K562 (cell line): Measurements from ENCODE around the gene CEP350. TPM values are rescaled to one million over a fixed set of nuclear protein-coding genes. Genes with fewer than 3 reads are reported as not detected.

Experiments
- ATAC-seq: fragments of 200-7000 bp; cut with Tn5 transposase; 3 replicates; pipeline ENCODE4 v1.9.1; 2020; ENCODE audit warnings: moderate library complexity
- BruUV-seq: library from RNA; stranded (reverse); fragments of 400-500 nt; replicated peaks from 2 replicates; lab custom pipeline; 2021; lab: Mats Ljungman, UMichigan
- CTCF ChIA-PET: fragments of 300-600 bp; formaldehyde crosslinking; extraction: SDS; loops from one replicate; lab custom pipeline; 2021; ENCODE audit warnings: low intra/inter-chr PET ratio; lab: Yijun Ruan, JAX
- POLR2A ChIA-PET: fragments of 300-600, 350-650 bp; sonication (Branson Sonifier 250); formaldehyde crosslinking; extraction: SDS; loops from one replicate; lab custom pipeline; 2021; ENCODE audit warnings: antibody characterized with exemption, inconsistent platforms; lab: Yijun Ruan, JAX
- DNase-seq, 4 experiments: peaks; one replicate each; pipeline versions ENCODE4 v3.0.0 to v3.0.0-alpha.2; 2011 to 2018; ENCODE audit warnings: low spot score in 3 of 4, mixed read lengths in 3 of 4; ENCODE audit errors: extremely low read depth in 1 of 4
- FAIRE-seq: peaks from 2 replicates; lab custom pipeline; 2011; peaks lifted over from hg19 to GRCh38; lab: Jason Lieb, UNC
- H2AFZ ChIP-seq: 2 replicates; pipeline ENCODE4 v1.6.0; 2011; ENCODE audit warnings: low read depth, low read length, control low read depth, inconsistent platforms
- H3K27ac ChIP-seq: fragments of 200-600 bp; 3 replicates; pipeline ENCODE4 v1.8.0; 2011; ENCODE audit warnings: low read depth, mild to moderate bottlenecking, control low read depth, inconsistent platforms, low read length, moderate library complexity, mixed read lengths; ENCODE audit errors: extremely low read depth
- H3K27me3 ChIP-seq, 2 experiments: fragments of 300-600 bp in 1 of 2; 2 replicates in 1 of 2; 3 replicates in 1 of 2; pipeline versions ENCODE4 v1.6.0 to v1.8.0; 2011; ENCODE audit warnings: inconsistent platforms in 2 of 2, low read length in 2 of 2, mild to moderate bottlenecking in 1 of 2, mixed read lengths in 1 of 2, moderate library complexity in 1 of 2; ENCODE audit not compliant: control insufficient read depth in 2 of 2, insufficient read depth in 2 of 2
- H3K36me3 ChIP-seq: fragments of 300-600 bp; 3 replicates; pipeline ENCODE4 v1.8.0; 2011; ENCODE audit warnings: mild to moderate bottlenecking, low read length, inconsistent platforms; ENCODE audit not compliant: control insufficient read depth, insufficient read depth
- H3K4me1 ChIP-seq, 2 experiments: fragments of 200-600 bp in 1 of 2; replicated peaks in 1 of 2; 2 replicates in 1 of 2; 3 replicates in 1 of 2; pipeline versions ENCODE4 v1.5.1 to v1.8.0; 2011; ENCODE audit warnings: inconsistent platforms in 2 of 2, low read length in 2 of 2, mild to moderate bottlenecking in 1 of 2, mixed read lengths in 1 of 2, moderate library complexity in 1 of 2; ENCODE audit not compliant: control insufficient read depth in 2 of 2, insufficient read depth in 2 of 2
- H3K4me2 ChIP-seq: 2 replicates; pipeline ENCODE4 v1.6.1; 2011; ENCODE audit warnings: low read length, control low read depth, inconsistent platforms, mixed read lengths; ENCODE audit not compliant: insufficient read depth
- H3K4me3 ChIP-seq: fragments of 200-600 bp; sonication (generic), shearing (Covaris generic); 2 replicates; pipeline ENCODE4 v1.5.1; 2016; ENCODE audit warnings: control low read depth, inconsistent platforms
- H3K79me2 ChIP-seq: fragments of 200-600 bp; 3 replicates; pipeline ENCODE4 v1.8.0; 2011; ENCODE audit warnings: low read length, inconsistent platforms; ENCODE audit not compliant: control insufficient read depth, insufficient read depth
- H3K9ac ChIP-seq, 2 experiments: 2 replicates each; pipeline versions ENCODE4 v1.6.0 to v1.6.1; 2011; ENCODE audit warnings: low read depth in 2 of 2, low read length in 2 of 2, control low read depth in 1 of 2, inconsistent platforms in 1 of 2, mild to moderate bottlenecking in 1 of 2, mixed read lengths in 1 of 2; ENCODE audit not compliant: insufficient read depth in 1 of 2
- H3K9me1 ChIP-seq: one replicate; pipeline ENCODE4 v1.6.0; 2011; ENCODE audit warnings: inconsistent platforms, mild to moderate bottlenecking, low read length, moderate library complexity; ENCODE audit not compliant: control insufficient read depth, insufficient read depth
- H3K9me3 ChIP-seq: replicated peaks from 2 replicates; pipeline ENCODE4 v1.5.1; 2011; ENCODE audit warnings: low read depth, low read length, inconsistent platforms; ENCODE audit not compliant: control insufficient read depth, insufficient read depth
- H4K20me1 ChIP-seq: replicated peaks from 2 replicates; pipeline ENCODE4 v1.6.1; 2011; ENCODE audit warnings: low read length, inconsistent platforms, mixed read lengths; ENCODE audit not compliant: control insufficient read depth, insufficient read depth
- CC2D1A ChIP-seq: fragments of 450-650 bp; IDR thresholded peaks from 2 replicates; pipeline ENCODE4 v1.6.1; 2017; ENCODE audit warnings: mild to moderate bottlenecking
- FOXK2 ChIP-seq, 2 experiments: fragments of 450-650 bp; IDR thresholded peaks in 1 of 2; conservative IDR thresholded peaks in 1 of 2; 2 replicates each; pipeline ENCODE4 v1.6.1; 2016; ENCODE audit warnings: low read depth in 2 of 2, mild to moderate bottlenecking in 1 of 2
- PHTF2 ChIP-seq: fragments of 250-450 bp; sonication (Bioruptor Pico); IDR thresholded peaks from 2 replicates; pipeline ENCODE4 v1.5.0; 2021; ENCODE audit warnings: mild to moderate bottlenecking
- POLR2AphosphoS2 ChIP-seq: IDR thresholded peaks from 2 replicates; pipeline ENCODE4 v1.6.1; 2012; ENCODE audit warnings: low read length, improper control_type of control experiment
- ZHX1 ChIP-seq: fragments of 150-350 bp; conservative IDR thresholded peaks from 2 replicates; pipeline ENCODE4 v1.6.1; 2014; ENCODE audit warnings: low read length
- WGBS: fragments of 100-300 bp; shearing (Covaris generic); methylation state at CpG from one replicate; pipeline ENCODE4 v1.1.6; 2016; ENCODE audit warnings: low coverage, mixed read lengths; ENCODE audit not compliant: insufficient coverage; ENCODE audit errors: missing lambda C conversion rate; 5-methylcytosine and 5-hydroxymethylcytosine counted together
- in situ Hi-C: fragments of 300-500 bp; cut with MboI; formaldehyde crosslinking; loops from 4 replicates; pipeline ENCODE4 v1.15.0; 2018; ENCODE audit warnings: inconsistent platforms, mixed read lengths
- intact Hi-C: fragments of 100-400 bp; cut with micrococcal nuclease; formaldehyde crosslinking; loops from 2 replicates; pipeline ENCODE4 v1.14.2; 2022
- polyA plus RNA-seq, 8 experiments: library from polyadenylated mRNA; depleted of rRNA in 4 of 8; stranded (reverse) in 5 of 8; unstranded in 3 of 8; fragments of >200 nt; fragmentation: Nextera tagmentation in 2 of 8; fragmentation: Illumina TruSeq in 1 of 8; extraction: Ambion mirVana in 2 of 8; extraction: Trizol in 1 of 8; gene quantifications; 2 replicates each; pipeline versions ENCODE4 v1.2.1 to v1.2.3, GENCODE V29; 2011 to 2014; ENCODE audit warnings: inconsistent platforms in 1 of 8, missing spikeins in 1 of 8
- total RNA-seq, 7 experiments: library from RNA; depleted of rRNA in 6 of 7; stranded (reverse); fragments of >200 nt in 6 of 7; fragmentation: Illumina TruSeq in 2 of 7; extraction: Trizol in 2 of 7; gene quantifications; 2 replicates each; pipeline versions ENCODE4 v1.2.1 to v1.2.3, GENCODE V29; 2011 to 2021; ENCODE audit warnings: low replicate concordance in 1 of 7

The CEP350 gene
- total and polyA plus RNA-seq, 9 of the 15 experiments (the other 6 are each of a cell fraction or from before 2014, with no cell fraction given), result 8.3 to 64.3 (median 28.0) TPM

- BruUV-seq, result no TSS peak
- CTCF ChIA-PET, result no interaction called here
- H3K79me2 ChIP-seq, result peaks cover 10% of the 10 kb centered on the region
- WGBS, result 67% methylated on average over 5 of the region's 5 CpGs
- FAIRE-seq (no peak), DNase-seq (no peak), ATAC-seq (no peak)
- H3K4me1 ChIP-seq, result peaks cover 33 to 37% of the 10 kb centered on the region in 2 experiments
- POLR2A ChIA-PET, result interaction anchor here (0.9 to 1.1 kb wide), 3 partner anchors 12 to 18 kb away, joined by 3 to 4 read pairs (median 3); no protein-coding TSS in a partner anchor
- H3K9me1 ChIP-seq, result no peaks in the 10 kb centered on the region
- H3K9me3 ChIP-seq, result no peaks in the 10 kb centered on the region
- in situ Hi-C loops (no loop called here), intact Hi-C loops (no loop called here)
- peaks cover 8% of the 10 kb centered on the region; the same call in 1 of the 2 replicates for H4K20me1 ChIP-seq
- H3K27ac ChIP-seq, result no peak overlapping the region
- H3K9ac ChIP-seq, result peak overlapping the region in 1 of 2 experiments; percentile 1; a peak in 1 of 4 replicates
- H3K27me3 ChIP-seq, result no peaks in the 10 kb centered on the region
- peak overlapping the region; percentile 73 for H2AFZ ChIP-seq
- H3K4me3 ChIP-seq, result no peak overlapping the region
- TF ChIP-seq PHTF2 (CRISPR knock-in tag), result no peak
- no peak for TF ChIP-seq ZHX1
- no peak for TF ChIP-seq CC2D1A
- no peak for TF ChIP-seq POLR2AphosphoS2
- no peak for TF ChIP-seq FOXK2 (conservative IDR thresholded peaks at IDR 0.05 in 1 of 2, IDR thresholded peaks at IDR 0.05 in 1 of 2; ENCODE audit: low read depth in 2 of 2)
- H3K4me2 ChIP-seq, result peak overlapping the region; percentile 32; the same call in 1 of the 2 replicates
- no peaks in the 10 kb centered on the region for H3K36me3 ChIP-seq
These were observed 198.4 kb downstream of the CEP350 start for GRCh38 chr1:180153032-180153431.
